GM19328 (cell line): Measurements from ENCODE around the gene ADORA2B.

Experiments
- ATAC-seq: cut with Tn5 transposase; IDR thresholded peaks from one replicate; pipeline ENCODE4 v1.9.1; 2021; ENCODE audit warnings: mild to moderate bottlenecking, moderate library complexity; ENCODE audit not compliant: unreplicated experiment

The ADORA2B gene

GRCh38 chr17:15952916-15953790 lies 8.2 kb downstream of the ADORA2B start:
- ATAC-seq = no peak

- no peak for ATAC-seq
Observed at GRCh38 chr17:15954222-15954621, 9.3 kb downstream of the ADORA2B start.

- no peak for ATAC-seq
Observed at GRCh38 chr17:15955793-15956541, 11.0 kb downstream of the ADORA2B start.

- ATAC-seq = no peak
Observed at GRCh38 chr17:15957206-15957605, 12.3 kb downstream of the ADORA2B start.

- no peak for ATAC-seq
Observed at GRCh38 chr17:15957608-15958307, 12.8 kb downstream of the ADORA2B start.

- no peak for ATAC-seq
Observed at GRCh38 chr17:15958484-15958854, 13.5 kb downstream of the ADORA2B start.

- ATAC-seq = no peak
Observed at GRCh38 chr17:15963670-15964110, 18.8 kb downstream of the ADORA2B start.

- no peak for ATAC-seq
Observed at GRCh38 chr17:15965528-15965927, 20.6 kb downstream of the ADORA2B start.

- ATAC-seq = no peak
Observed at GRCh38 chr17:15966183-15966878, 21.4 kb downstream of the ADORA2B start.

GRCh38 chr17:15966879-15967248 lies 21.9 kb downstream of the ADORA2B start:
- ATAC-seq = no peak

- no peak for ATAC-seq
Observed at GRCh38 chr17:15967706-15968399, 22.9 kb downstream of the ADORA2B start.

- no peak for ATAC-seq
Observed at GRCh38 chr17:15969463-15969862, 24.5 kb downstream of the ADORA2B start.

GRCh38 chr17:15970500-15970899 lies 25.6 kb downstream of the ADORA2B start:
- no peak for ATAC-seq

- no peak for ATAC-seq
Observed at GRCh38 chr17:15971098-15971678, 26.3 kb downstream of the ADORA2B start.

- no peak for ATAC-seq
Observed at GRCh38 chr17:15971882-15972281, 27.0 kb downstream of the ADORA2B start.

- no peak for ATAC-seq
Observed at GRCh38 chr17:15972497-15972951, 27.6 kb downstream of the ADORA2B start.

- no peak for ATAC-seq
Observed at GRCh38 chr17:15973016-15973415, 28.1 kb downstream of the ADORA2B start.

GRCh38 chr17:15973834-15974233 lies 28.9 kb downstream of the ADORA2B start:
- no peak for ATAC-seq

GRCh38 chr17:15977894-15978293 lies 33.0 kb downstream of the ADORA2B start:
- no peak for ATAC-seq

- no peak for ATAC-seq
Observed at GRCh38 chr17:15978606-15979005, 33.7 kb downstream of the ADORA2B start.
